GM04503 (cell line): ENCODE measurements around the gene CIB4.

Experiments used
- DNase-seq: peaks from one replicate; pipeline ENCODE4 v3.0.0-alpha.2; 2012; ENCODE audit warnings: low read depth

CIB4 gene

GRCh38 chr2:26640781-26641564, at the start of gene CIB4:
Gene CIB4 (minus strand): TSS chr2:26641366. CDS start chr2:26641314, 52 bp downstream.
- DNase-seq = no peak

- no peak for DNase-seq
Measured at GRCh38 chr2:26687801-26688200, 46.6 kb upstream of the CIB4 start.

GRCh38 chr2:26687328-26687727, 46.2 kb upstream of the CIB4 start:
- DNase-seq = no peak

- no peak for DNase-seq
Measured at GRCh38 chr2:26685989-26686839, 45.0 kb upstream of the CIB4 start.

- no peak for DNase-seq
Measured at GRCh38 chr2:26685341-26685740, 44.2 kb upstream of the CIB4 start.

- DNase-seq = no peak
Measured at GRCh38 chr2:26683583-26683982, 42.4 kb upstream of the CIB4 start.

GRCh38 chr2:26682155-26682554, 41.0 kb upstream of the CIB4 start:
- DNase-seq = no peak

- DNase-seq = no peak
Measured at GRCh38 chr2:26681656-26682055, 40.5 kb upstream of the CIB4 start.

- DNase-seq = no peak
Measured at GRCh38 chr2:26679867-26680266, 38.7 kb upstream of the CIB4 start.

GRCh38 chr2:26678035-26678434, 36.9 kb upstream of the CIB4 start:
- DNase-seq = no peak

GRCh38 chr2:26675651-26676255, 34.6 kb upstream of the CIB4 start:
- no peak for DNase-seq

- DNase-seq = no peak
Measured at GRCh38 chr2:26674771-26675170, 33.6 kb upstream of the CIB4 start.

- no peak for DNase-seq
Measured at GRCh38 chr2:26674002-26674751, 33.0 kb upstream of the CIB4 start.

- DNase-seq = no peak
Measured at GRCh38 chr2:26672818-26673393, 31.7 kb upstream of the CIB4 start.

GRCh38 chr2:26672112-26672817, 31.1 kb upstream of the CIB4 start:
- DNase-seq = no peak

- no peak for DNase-seq
Measured at GRCh38 chr2:26671691-26672090, 30.5 kb upstream of the CIB4 start.

- no peak for DNase-seq
Measured at GRCh38 chr2:26670931-26671460, 29.8 kb upstream of the CIB4 start.

- no peak for DNase-seq
Measured at GRCh38 chr2:26670171-26670570, 29.0 kb upstream of the CIB4 start.

GRCh38 chr2:26668856-26669750, 27.9 kb upstream of the CIB4 start:
- DNase-seq = no peak

- no peak for DNase-seq
Measured at GRCh38 chr2:26668041-26668440, 26.9 kb upstream of the CIB4 start.
